Measurements from ENCODE around the gene PDZK1IP1.

GRCh38 chr1:47137925-47138615 lies 51.8 kb downstream of the PDZK1IP1 start:
- TF ChIP-seq CTCF (IDR thresholded peaks at IDR 0.05; ENCODE audit: extremely low read depth in 1 of 2, insufficient read depth in 1 of 2, low read depth in 1 of 2, low read length in 2 of 2) (no peak), GATA2 (IDR thresholded peaks at IDR 0.05; ENCODE audit: insufficient read depth, insufficient read length, low read depth, low read length) (no peak), EZH2 (IDR thresholded peaks at IDR 0.05; ENCODE audit: borderline replicate concordance, low read depth, low read length, severe bottlenecking) (no peak)
